Common myeloid progenitor, CD34-positive (primary cell): ENCODE data around the gene TWF2.

Experiments used
- CTCF ChIA-PET: fragments of 350-600 bp; sonication (Branson Sonifier 250); formaldehyde crosslinking; loops from one replicate; lab custom pipeline; 2021; ENCODE audit warnings: antibody characterized with exemption; lab: Charles Lee
- POLR2A ChIA-PET: fragments of 350-600 bp; sonication (Branson Sonifier 250); formaldehyde crosslinking; loops from one replicate; lab custom pipeline; 2021; ENCODE audit warnings: antibody characterized with exemption; lab: Charles Lee
- DNase-seq, 3 donors: peaks; one replicate each; pipeline versions ENCODE4 v3.0.0 to v3.0.0-alpha.2; 2013
- H3K27ac ChIP-seq, 2 experiments: 1 replicate in 1 of 2; 2 replicates in 1 of 2; pipeline ENCODE4 v1.7.0; 2013; ENCODE audit warnings: inconsistent platforms in 2 of 2, low read length in 2 of 2, mild to moderate bottlenecking in 2 of 2, low read depth in 1 of 2, moderate library complexity in 1 of 2; ENCODE audit not compliant: severe bottlenecking in 2 of 2, insufficient read depth in 1 of 2, poor library complexity in 1 of 2
- H3K27me3 ChIP-seq, 5 experiments: replicated peaks in 2 of 5; 1 replicate in 3 of 5; 2 replicates in 2 of 5; pipeline versions ENCODE4 v1.6.1 to v1.7.0; 2013; ENCODE audit warnings: low read length in 4 of 5, mild to moderate bottlenecking in 2 of 5, moderate library complexity in 2 of 5, inconsistent platforms in 1 of 5; ENCODE audit not compliant: insufficient read depth in 5 of 5, control insufficient read depth in 4 of 5
- H3K36me3 ChIP-seq, 4 experiments: 1 replicate in 2 of 4; 2 replicates in 2 of 4; pipeline versions ENCODE4 v1.6.1 to v1.7.0; 2013; ENCODE audit warnings: low read length in 3 of 4, control low read depth in 1 of 4, mild to moderate bottlenecking in 1 of 4; ENCODE audit not compliant: control insufficient read depth in 4 of 4, insufficient read depth in 4 of 4
- H3K4me1 ChIP-seq, 4 experiments: 1 replicate in 3 of 4; 2 replicates in 1 of 4; pipeline versions ENCODE4 v1.6.1 to v1.7.1; 2013; ENCODE audit warnings: low read length in 3 of 4, mild to moderate bottlenecking in 3 of 4, control low read depth in 1 of 4, inconsistent platforms in 1 of 4, moderate library complexity in 1 of 4; ENCODE audit not compliant: control insufficient read depth in 4 of 4, insufficient read depth in 4 of 4; ENCODE audit errors: control extremely low read depth in 1 of 4
- H3K4me3 ChIP-seq, 7 experiments: 1 replicate in 4 of 7; 2 replicates in 3 of 7; pipeline versions ENCODE4 v1.5.1 to v1.7.0; 2013; ENCODE audit warnings: mild to moderate bottlenecking in 7 of 7, low read length in 6 of 7, moderate library complexity in 6 of 7, inconsistent platforms in 2 of 7, low read depth in 2 of 7, control low read depth in 1 of 7; ENCODE audit not compliant: insufficient read depth in 4 of 7, control insufficient read depth in 1 of 7; ENCODE audit errors: extremely low read depth in 1 of 7
- H3K9me3 ChIP-seq, 5 experiments: 1 replicate in 4 of 5; 2 replicates in 1 of 5; pipeline versions ENCODE4 v1.6.1 to v1.7.1; 2013; ENCODE audit warnings: low read length in 4 of 5, mild to moderate bottlenecking in 2 of 5, inconsistent platforms in 1 of 5, low read depth in 1 of 5, moderate library complexity in 1 of 5; ENCODE audit not compliant: control insufficient read depth in 4 of 5, insufficient read depth in 2 of 5; ENCODE audit errors: control extremely low read depth in 1 of 5
- WGBS: methylation state at CpG from one replicate; pipeline ENCODE4 v1.1.5; 2013; ENCODE audit not compliant: insufficient coverage; 5-methylcytosine and 5-hydroxymethylcytosine counted together

TWF2 gene

GRCh38 chr3:52234516-52235447 lies 4.2 kb downstream of the TWF2 start:
- H3K27ac ChIP-seq, result no peak overlapping the region
- H3K36me3 ChIP-seq, result peaks cover 4 to 55% (median 26%) of the 10 kb centered on the region in 4 experiments
- no peak overlapping the region for H3K4me3 ChIP-seq
- CTCF ChIA-PET, result interaction anchor here (0.6 to 15.4 kb wide), 18 partner anchors 8 to 141 kb away, joined by 3 to 161 read pairs (median 4); partner anchors contain the start of genes TLR9 and WDR82
- 88% methylated on average over 15 of the region's 15 CpGs for WGBS
- no peaks in the 10 kb centered on the region for H3K27me3 ChIP-seq
- DNase-seq, result no peak
- H3K4me1 ChIP-seq, result peaks cover 2 to 36% (median 31%) of the 10 kb centered on the region in 4 experiments
- POLR2A ChIA-PET, result interaction anchor here (0.5 kb wide), 1 partner anchor 206 kb away, joined by 3 read pairs; no protein-coding TSS in a partner anchor
- H3K9me3 ChIP-seq, result no peaks in the 10 kb centered on the region

- Histone ChIP-seq H3K36me3 (peaks cover 4 to 63% (median 34%) of the 10 kb centered on the region in 4 experiments), H3K4me1 (peaks cover 2 to 34% (median 29%) of the 10 kb centered on the region in 4 experiments), H3K27me3 (no peaks in the 10 kb centered on the region), H3K9me3 (no peaks in the 10 kb centered on the region), H3K27ac (no peak overlapping the region), H3K4me3 (no peak overlapping the region)
- DNase-seq, result no peak
- ChIA-PET CTCF (interaction anchor here (0.7 to 15.4 kb wide), 11 partner anchors 9 to 142 kb away, joined by 3 to 161 read pairs (median 6); partner anchors contain the start of genes PPM1M, TLR9 and WDR82), POLR2A (no interaction called here)
- 100% methylated on average over 2 of the region's 3 CpGs for WGBS
Measured at GRCh38 chr3:52233968-52234367, 5.0 kb downstream of the TWF2 start.

GRCh38 chr3:52233108-52233591 lies 5.8 kb downstream of the TWF2 start:
- Histone ChIP-seq H3K36me3 (peaks cover 4 to 71% (median 38%) of the 10 kb centered on the region in 4 experiments), H3K4me1 (peaks cover 1 to 29% (median 25%) of the 10 kb centered on the region in 4 experiments), H3K27ac (no peak overlapping the region), H3K4me3 (no peak overlapping the region), H3K27me3 (no peaks in the 10 kb centered on the region), H3K9me3 (no peaks in the 10 kb centered on the region)
- ChIA-PET POLR2A (interaction anchor here (0.6 kb wide), 1 partner anchor 128 kb away, joined by 3 read pairs; no protein-coding TSS in a partner anchor), CTCF (interaction anchor here (0.8 to 15.4 kb wide), 10 partner anchors 12 to 181 kb away, joined by 3 to 161 read pairs (median 26); partner anchors contain the start of genes PPM1M and WDR82)
- no peak for DNase-seq
- WGBS, result 100% methylated on average over 3 of the region's 5 CpGs

- no peaks in the 10 kb centered on the region for H3K27me3 ChIP-seq
- ChIA-PET CTCF (interaction anchor here (0.8 to 15.4 kb wide), 22 partner anchors 8 to 231 kb away, joined by 3 to 161 read pairs (median 8); partner anchors contain the start of genes PPM1M and WDR82), POLR2A (interaction anchor here (0.6 kb wide), 3 partner anchors 65 to 129 kb away, joined by 3 to 4 read pairs (median 3); no protein-coding TSS in a partner anchor)
- H3K27ac ChIP-seq, result no peak overlapping the region
- H3K36me3 ChIP-seq, result peaks cover 4 to 78% (median 41%) of the 10 kb centered on the region in 4 experiments
- no peaks in the 10 kb centered on the region for H3K9me3 ChIP-seq
- WGBS, result 94% methylated on average over 14 of the region's 28 CpGs
- no peak for DNase-seq
- no peak overlapping the region for H3K4me3 ChIP-seq
- peaks cover 0 to 22% (median 18%) of the 10 kb centered on the region in 4 experiments for H3K4me1 ChIP-seq
Measured at GRCh38 chr3:52232279-52233107, 6.5 kb downstream of the TWF2 start.

GRCh38 chr3:52231502-52232278 lies 7.3 kb downstream of the TWF2 start:
- WGBS, result 62% methylated on average over 31 of the region's 34 CpGs
- H3K27ac ChIP-seq, result no peak overlapping the region
- peaks cover 4 to 81% (median 41%) of the 10 kb centered on the region in 4 experiments for H3K36me3 ChIP-seq
- H3K4me1 ChIP-seq, result peaks cover 0 to 19% (median 13%) of the 10 kb centered on the region in 4 experiments
- peak; percentile 77 to 87 (median 80) for DNase-seq
- CTCF ChIA-PET, result interaction anchor here (1.0 to 15.4 kb wide), 27 partner anchors 9 to 231 kb away, joined by 3 to 161 read pairs (median 5); partner anchors contain the start of genes PPM1M and WDR82
- POLR2A ChIA-PET, result interaction anchor here (0.6 kb wide), 2 partner anchors 65 to 73 kb away, joined by 3 to 4 read pairs; no protein-coding TSS in a partner anchor
- peak overlapping the region in 1 of 7 experiments; percentile 8 for H3K4me3 ChIP-seq
- H3K9me3 ChIP-seq, result no peaks in the 10 kb centered on the region
- H3K27me3 ChIP-seq, result no peaks in the 10 kb centered on the region
